ENCODE data around the gene PLEKHM3. TPM values are rescaled to one million over a fixed set of nuclear protein-coding genes. Genes with fewer than 3 reads are reported as not detected.
A peak's percentile ranks its signal among the peaks of the same experiment; 100 is the strongest.

The PLEKHM3 gene
- total and polyA plus RNA-seq, 2 of the 13 experiments (the other 11 are each of a cell fraction or from before 2014, with no cell fraction given): 4.5 to 4.7 TPM

DNA sequence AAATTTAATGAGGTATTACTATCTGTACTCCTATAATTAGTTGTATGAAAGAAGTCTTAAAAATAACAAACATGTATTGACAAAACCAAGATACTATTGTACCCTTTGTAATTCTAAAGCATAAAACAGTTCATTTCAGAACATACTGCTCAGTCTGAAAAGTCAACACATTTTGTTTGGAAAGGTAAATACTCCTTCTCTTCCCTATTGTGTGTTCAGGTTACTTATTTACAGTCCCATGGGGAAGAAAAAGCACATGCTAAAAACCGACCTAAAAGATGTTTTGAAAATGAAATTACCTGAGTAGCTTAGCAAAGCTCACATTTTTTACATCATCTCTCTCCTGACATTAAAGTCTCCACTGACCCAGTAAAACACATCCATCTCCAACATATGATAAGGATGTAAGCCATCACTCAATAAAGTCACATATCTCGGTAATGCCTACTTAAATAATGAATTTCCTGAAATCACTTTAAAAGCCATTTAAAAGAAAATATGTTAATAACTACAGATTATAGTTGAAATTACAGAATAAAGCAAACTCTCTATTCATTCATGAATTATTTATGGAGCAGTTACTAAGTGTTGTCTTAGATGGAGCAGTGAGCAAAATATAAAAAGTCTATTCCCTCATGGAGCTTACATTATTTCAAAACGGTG is 180.0 kb downstream of the PLEKHM3 start (continued):
- TF ChIP-seq REXO4 (CRISPR knock-in tag; IDR thresholded peaks at IDR 0.05; ENCODE audit: borderline replicate concordance) (no peak), SUZ12 (IDR thresholded peaks at IDR 0.05; ENCODE audit: low read depth, low read length) (no peak), BHLHE40 (IDR thresholded peaks at IDR 0.05; ENCODE audit: low read length) (no peak), ZNF773 (CRISPR knock-in tag; IDR thresholded peaks at IDR 0.05; ENCODE audit: borderline replicate concordance) (no peak), ZNF264 (CRISPR knock-in tag; IDR thresholded peaks at IDR 0.05) (peak; percentile 80), ZNF205 (CRISPR knock-in tag; IDR thresholded peaks at IDR 0.05) (peak; percentile 90; the same call in 1 of the 2 replicates), TOE1 (CRISPR knock-in tag; IDR thresholded peaks at IDR 0.05) (peak; percentile 73; the same call in 1 of the 2 replicates), KDM6A (CRISPR knock-in tag; IDR thresholded peaks at IDR 0.05; ENCODE audit: low read depth) (peak; percentile 92), NCOA1 (CRISPR knock-in tag; IDR thresholded peaks at IDR 0.05) (0 out of 2 replicates have a peak, but pooled peaks have one; percentile 15), ZNF629 (CRISPR knock-in tag; conservative IDR thresholded peaks at IDR 0.05) (no peak), RBFOX2 (IDR thresholded peaks at IDR 0.05; ENCODE audit: low read depth, low read length) (peak; percentile 31; the same call in 1 of the 2 replicates), NFRKB (IDR thresholded peaks at IDR 0.05) (no peak), IKZF4 (CRISPR knock-in tag; IDR thresholded peaks at IDR 0.05; ENCODE audit: borderline replicate concordance, low read depth, not compliant biosample characterization) (no peak), ZNF30 (CRISPR knock-in tag; IDR thresholded peaks at IDR 0.05) (no peak), NRL (CRISPR knock-in tag; IDR thresholded peaks at IDR 0.05; ENCODE audit: borderline replicate concordance) (no peak)
- TF ChIP-seq, protein P1, sequence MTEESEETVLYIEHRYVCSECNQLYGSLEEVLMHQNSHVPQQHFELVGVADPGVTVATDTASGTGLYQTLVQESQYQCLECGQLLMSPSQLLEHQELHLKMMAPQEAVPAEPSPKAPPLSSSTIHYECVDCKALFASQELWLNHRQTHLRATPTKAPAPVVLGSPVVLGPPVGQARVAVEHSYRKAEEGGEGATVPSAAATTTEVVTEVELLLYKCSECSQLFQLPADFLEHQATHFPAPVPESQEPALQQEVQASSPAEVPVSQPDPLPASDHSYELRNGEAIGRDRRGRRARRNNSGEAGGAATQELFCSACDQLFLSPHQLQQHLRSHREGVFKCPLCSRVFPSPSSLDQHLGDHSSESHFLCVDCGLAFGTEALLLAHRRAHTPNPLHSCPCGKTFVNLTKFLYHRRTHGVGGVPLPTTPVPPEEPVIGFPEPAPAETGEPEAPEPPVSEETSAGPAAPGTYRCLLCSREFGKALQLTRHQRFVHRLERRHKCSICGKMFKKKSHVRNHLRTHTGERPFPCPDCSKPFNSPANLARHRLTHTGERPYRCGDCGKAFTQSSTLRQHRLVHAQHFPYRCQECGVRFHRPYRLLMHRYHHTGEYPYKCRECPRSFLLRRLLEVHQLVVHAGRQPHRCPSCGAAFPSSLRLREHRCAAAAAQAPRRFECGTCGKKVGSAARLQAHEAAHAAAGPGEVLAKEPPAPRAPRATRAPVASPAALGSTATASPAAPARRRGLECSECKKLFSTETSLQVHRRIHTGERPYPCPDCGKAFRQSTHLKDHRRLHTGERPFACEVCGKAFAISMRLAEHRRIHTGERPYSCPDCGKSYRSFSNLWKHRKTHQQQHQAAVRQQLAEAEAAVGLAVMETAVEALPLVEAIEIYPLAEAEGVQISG (CRISPR knock-in tag; IDR thresholded peaks at IDR 0.05): no peak
- TF ChIP-seq, protein P2, sequence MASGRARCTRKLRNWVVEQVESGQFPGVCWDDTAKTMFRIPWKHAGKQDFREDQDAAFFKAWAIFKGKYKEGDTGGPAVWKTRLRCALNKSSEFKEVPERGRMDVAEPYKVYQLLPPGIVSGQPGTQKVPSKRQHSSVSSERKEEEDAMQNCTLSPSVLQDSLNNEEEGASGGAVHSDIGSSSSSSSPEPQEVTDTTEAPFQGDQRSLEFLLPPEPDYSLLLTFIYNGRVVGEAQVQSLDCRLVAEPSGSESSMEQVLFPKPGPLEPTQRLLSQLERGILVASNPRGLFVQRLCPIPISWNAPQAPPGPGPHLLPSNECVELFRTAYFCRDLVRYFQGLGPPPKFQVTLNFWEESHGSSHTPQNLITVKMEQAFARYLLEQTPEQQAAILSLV (CRISPR knock-in tag; IDR thresholded peaks at IDR 0.05; ENCODE audit: borderline replicate concordance): no peak
- TF ChIP-seq, protein P3, sequence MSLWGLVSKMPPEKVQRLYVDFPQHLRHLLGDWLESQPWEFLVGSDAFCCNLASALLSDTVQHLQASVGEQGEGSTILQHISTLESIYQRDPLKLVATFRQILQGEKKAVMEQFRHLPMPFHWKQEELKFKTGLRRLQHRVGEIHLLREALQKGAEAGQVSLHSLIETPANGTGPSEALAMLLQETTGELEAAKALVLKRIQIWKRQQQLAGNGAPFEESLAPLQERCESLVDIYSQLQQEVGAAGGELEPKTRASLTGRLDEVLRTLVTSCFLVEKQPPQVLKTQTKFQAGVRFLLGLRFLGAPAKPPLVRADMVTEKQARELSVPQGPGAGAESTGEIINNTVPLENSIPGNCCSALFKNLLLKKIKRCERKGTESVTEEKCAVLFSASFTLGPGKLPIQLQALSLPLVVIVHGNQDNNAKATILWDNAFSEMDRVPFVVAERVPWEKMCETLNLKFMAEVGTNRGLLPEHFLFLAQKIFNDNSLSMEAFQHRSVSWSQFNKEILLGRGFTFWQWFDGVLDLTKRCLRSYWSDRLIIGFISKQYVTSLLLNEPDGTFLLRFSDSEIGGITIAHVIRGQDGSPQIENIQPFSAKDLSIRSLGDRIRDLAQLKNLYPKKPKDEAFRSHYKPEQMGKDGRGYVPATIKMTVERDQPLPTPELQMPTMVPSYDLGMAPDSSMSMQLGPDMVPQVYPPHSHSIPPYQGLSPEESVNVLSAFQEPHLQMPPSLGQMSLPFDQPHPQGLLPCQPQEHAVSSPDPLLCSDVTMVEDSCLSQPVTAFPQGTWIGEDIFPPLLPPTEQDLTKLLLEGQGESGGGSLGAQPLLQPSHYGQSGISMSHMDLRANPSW (CRISPR knock-in tag; IDR thresholded peaks at IDR 0.05; ENCODE audit: borderline replicate concordance): 0 out of 2 replicates have a peak, but pooled peaks have one; percentile 57
- TF ChIP-seq, protein P4, sequence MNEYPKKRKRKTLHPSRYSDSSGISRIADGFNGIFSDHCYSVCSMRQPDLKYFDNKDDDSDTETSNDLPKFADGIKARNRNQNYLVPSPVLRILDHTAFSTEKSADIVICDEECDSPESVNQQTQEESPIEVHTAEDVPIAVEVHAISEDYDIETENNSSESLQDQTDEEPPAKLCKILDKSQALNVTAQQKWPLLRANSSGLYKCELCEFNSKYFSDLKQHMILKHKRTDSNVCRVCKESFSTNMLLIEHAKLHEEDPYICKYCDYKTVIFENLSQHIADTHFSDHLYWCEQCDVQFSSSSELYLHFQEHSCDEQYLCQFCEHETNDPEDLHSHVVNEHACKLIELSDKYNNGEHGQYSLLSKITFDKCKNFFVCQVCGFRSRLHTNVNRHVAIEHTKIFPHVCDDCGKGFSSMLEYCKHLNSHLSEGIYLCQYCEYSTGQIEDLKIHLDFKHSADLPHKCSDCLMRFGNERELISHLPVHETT (CRISPR knock-in tag; conservative IDR thresholded peaks at IDR 0.05): no peak; the same call in 1 of the 2 replicates
- TF ChIP-seq, protein P5, sequence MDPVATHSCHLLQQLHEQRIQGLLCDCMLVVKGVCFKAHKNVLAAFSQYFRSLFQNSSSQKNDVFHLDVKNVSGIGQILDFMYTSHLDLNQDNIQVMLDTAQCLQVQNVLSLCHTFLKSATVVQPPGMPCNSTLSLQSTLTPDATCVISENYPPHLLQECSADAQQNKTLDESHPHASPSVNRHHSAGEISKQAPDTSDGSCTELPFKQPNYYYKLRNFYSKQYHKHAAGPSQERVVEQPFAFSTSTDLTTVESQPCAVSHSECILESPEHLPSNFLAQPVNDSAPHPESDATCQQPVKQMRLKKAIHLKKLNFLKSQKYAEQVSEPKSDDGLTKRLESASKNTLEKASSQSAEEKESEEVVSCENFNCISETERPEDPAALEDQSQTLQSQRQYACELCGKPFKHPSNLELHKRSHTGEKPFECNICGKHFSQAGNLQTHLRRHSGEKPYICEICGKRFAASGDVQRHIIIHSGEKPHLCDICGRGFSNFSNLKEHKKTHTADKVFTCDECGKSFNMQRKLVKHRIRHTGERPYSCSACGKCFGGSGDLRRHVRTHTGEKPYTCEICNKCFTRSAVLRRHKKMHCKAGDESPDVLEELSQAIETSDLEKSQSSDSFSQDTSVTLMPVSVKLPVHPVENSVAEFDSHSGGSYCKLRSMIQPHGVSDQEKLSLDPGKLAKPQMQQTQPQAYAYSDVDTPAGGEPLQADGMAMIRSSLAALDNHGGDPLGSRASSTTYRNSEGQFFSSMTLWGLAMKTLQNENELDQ (CRISPR knock-in tag; IDR thresholded peaks at IDR 0.05; ENCODE audit: borderline replicate concordance): no peak

Data from HepG2 (cell line).